Upper lobe of right lung (tissue), 1 donor: ENCODE results near the gene FBN1. TPM values are rescaled to one million over a fixed set of nuclear protein-coding genes. Genes with fewer than 3 reads are reported as not detected.

Source experiments
- ATAC-seq: fragments of 200-7000 bp; cut with Tn5 transposase; one replicate; pipeline ENCODE4 v1.9.1; 2020; ENCODE audit warnings: mild to moderate bottlenecking, moderate library complexity
- DNase-seq: peaks from one replicate; pipeline ENCODE4 v3.0.0-alpha.2; 2020
- H3K27ac ChIP-seq: fragments of 200-600 bp; one replicate; pipeline ENCODE4 v1.8.0; 2022
- H3K27me3 ChIP-seq: fragments of 200-600 bp; one replicate; pipeline ENCODE4 v1.8.0; 2022; ENCODE audit warnings: mild to moderate bottlenecking
- H3K36me3 ChIP-seq: fragments of 200-600 bp; one replicate; pipeline ENCODE4 v1.8.0; 2022
- H3K4me1 ChIP-seq: fragments of 200-600 bp; one replicate; pipeline ENCODE4 v1.8.0; 2022
- H3K4me3 ChIP-seq: fragments of 200-600 bp; one replicate; pipeline ENCODE4 v1.8.0; 2022; ENCODE audit warnings: mild to moderate bottlenecking
- H3K9me3 ChIP-seq: fragments of 200-600 bp; one replicate; pipeline ENCODE4 v1.8.0; 2022
- CTCF ChIP-seq: fragments of 200-600 bp; IDR thresholded peaks from one replicate; pipeline ENCODE4 v1.8.0; 2022; ENCODE audit warnings: antibody characterized with exemption
- intact Hi-C: fragments of 100-400 bp; cut with DNase I; formaldehyde crosslinking; loops from one replicate; pipeline ENCODE4 v1.11.0; 2022
- total RNA-seq: library from RNA; stranded (reverse); fragmentation: NEBNext Ultra II Directional; extraction: Animal tissue kit (Norgen Biotek cat#: 25700); gene quantifications from one replicate; pipeline ENCODE4 v1.2.1, GENCODE V29; 2021
- donor health status: DM: no; HTN: yes; CAD: no; lungs with severe emphysema.

The FBN1 gene
- total RNA-seq, 1 donor from 2014 or later = 46.9 TPM

- Histone ChIP-seq H3K27me3 (no peaks in the 10 kb centered on the region), H3K27ac (no peak overlapping the region), H3K36me3 (no peaks in the 10 kb centered on the region), H3K4me3 (no peak overlapping the region), H3K9me3 (no peaks in the 10 kb centered on the region), H3K4me1 (no peaks in the 10 kb centered on the region)
- ATAC-seq (no peak), DNase-seq (no peak)
- no peak for TF ChIP-seq CTCF
- intact Hi-C loops = no loop called here
Observed at GRCh38 chr15:48572823-48573222, 72.7 kb downstream of the FBN1 start.

GRCh38 chr15:48571510-48571909 lies 74.0 kb downstream of the FBN1 start:
- Histone ChIP-seq H3K27ac (no peak overlapping the region), H3K9me3 (no peaks in the 10 kb centered on the region), H3K4me1 (peaks cover 5% of the 10 kb centered on the region), H3K36me3 (no peaks in the 10 kb centered on the region), H3K4me3 (no peak overlapping the region), H3K27me3 (no peaks in the 10 kb centered on the region)
- intact Hi-C loops = no loop called here
- ATAC-seq (no peak), DNase-seq (no peak)
- no peak for TF ChIP-seq CTCF

- no peak for ATAC-seq
Observed at GRCh38 chr15:48570822-48571221, 74.7 kb downstream of the FBN1 start.

GRCh38 chr15:48569591-48570302 lies 75.8 kb downstream of the FBN1 start:
- intact Hi-C loops = no loop called here
- H3K4me1 ChIP-seq = peaks cover 5% of the 10 kb centered on the region
- no peaks in the 10 kb centered on the region for H3K36me3 ChIP-seq
- H3K4me3 ChIP-seq = no peak overlapping the region
- no peaks in the 10 kb centered on the region for H3K9me3 ChIP-seq
- no peaks in the 10 kb centered on the region for H3K27me3 ChIP-seq
- no peak overlapping the region for H3K27ac ChIP-seq
- DNase-seq (no peak), ATAC-seq (no peak)
- no peak for TF ChIP-seq CTCF

More at GRCh38 chr15:48570822-48571221, 74.7 kb downstream of the FBN1 start:
- no peaks in the 10 kb centered on the region for H3K9me3 ChIP-seq
- peaks cover 5% of the 10 kb centered on the region for H3K4me1 ChIP-seq
- no peak for DNase-seq
- no peaks in the 10 kb centered on the region for H3K27me3 ChIP-seq
- no peaks in the 10 kb centered on the region for H3K36me3 ChIP-seq
- no peak for TF ChIP-seq CTCF
- no peak overlapping the region for H3K27ac ChIP-seq
- intact Hi-C loops = no loop called here
- no peak overlapping the region for H3K4me3 ChIP-seq

GRCh38 chr15:48566668-48567067 lies 78.8 kb downstream of the FBN1 start:
- Histone ChIP-seq H3K27ac (no peak overlapping the region), H3K9me3 (no peaks in the 10 kb centered on the region), H3K27me3 (no peaks in the 10 kb centered on the region), H3K4me1 (peaks cover 5% of the 10 kb centered on the region), H3K4me3 (no peak overlapping the region), H3K36me3 (no peaks in the 10 kb centered on the region)
- intact Hi-C loops = no loop called here
- ATAC-seq (no peak), DNase-seq (no peak)
- TF ChIP-seq CTCF = no peak
